NCI-H2196 treated with DMSO at 0.1 percent for 48 hours (cell line): Measurements from ENCODE around the gene VWA8.
"Not testable (repeated sequence)": the region's sequence is repeated elsewhere in the genome, so short reads cannot be mapped to it uniquely, and the experiment has no call there.

Source experiments
- DNase-seq: peaks from one replicate; lab custom pipeline; 2025; ENCODE audit not compliant: unreplicated experiment; lab: John Stamatoyannopoulos, UW

The VWA8 gene

GRCh38 chr13:41928323-41928722, 32.6 kb downstream of the VWA8 start:
- DNase-seq: no peak

GRCh38 chr13:41925014-41925413, 35.9 kb downstream of the VWA8 start:
- no peak for DNase-seq

GRCh38 chr13:41922894-41923293, 38.0 kb downstream of the VWA8 start:
- not testable (repeated sequence) for DNase-seq

- DNase-seq: no peak
Measured at GRCh38 chr13:41919741-41920487, 41.0 kb downstream of the VWA8 start.

GRCh38 chr13:41919031-41919740, 41.7 kb downstream of the VWA8 start:
- DNase-seq: no peak

- no peak for DNase-seq
Measured at GRCh38 chr13:41917641-41918040, 43.3 kb downstream of the VWA8 start.

- no peak for DNase-seq
Measured at GRCh38 chr13:41916173-41916954, 44.5 kb downstream of the VWA8 start.

- no peak for DNase-seq
Measured at GRCh38 chr13:41915081-41915480, 45.8 kb downstream of the VWA8 start.

GRCh38 chr13:41914552-41914951, 46.4 kb downstream of the VWA8 start:
- DNase-seq: no peak

GRCh38 chr13:41909506-41909905, 51.4 kb downstream of the VWA8 start:
- no peak for DNase-seq

- no peak for DNase-seq
Measured at GRCh38 chr13:41905600-41906254, 55.2 kb downstream of the VWA8 start.

GRCh38 chr13:41900918-41901317, 60.0 kb downstream of the VWA8 start:
- DNase-seq: no peak

GRCh38 chr13:41898411-41898810, 62.5 kb downstream of the VWA8 start:
- DNase-seq: not testable (repeated sequence)

- DNase-seq: no peak
Measured at GRCh38 chr13:41897126-41897525, 63.8 kb downstream of the VWA8 start.

- DNase-seq: no peak
Measured at GRCh38 chr13:41895478-41895877, 65.4 kb downstream of the VWA8 start.

- no peak for DNase-seq
Measured at GRCh38 chr13:41891119-41891518, 69.8 kb downstream of the VWA8 start.

GRCh38 chr13:41883147-41883546, 77.8 kb downstream of the VWA8 start:
- no peak for DNase-seq

- not testable (repeated sequence) for DNase-seq
Measured at GRCh38 chr13:41881890-41882289, 79.0 kb downstream of the VWA8 start.

GRCh38 chr13:41880966-41881365, 79.9 kb downstream of the VWA8 start:
- DNase-seq: no peak

GRCh38 chr13:41864658-41865057, 96.3 kb downstream of the VWA8 start:
- DNase-seq: no peak

- not testable (repeated sequence) for DNase-seq
Measured at GRCh38 chr13:41862659-41863058, 98.2 kb downstream of the VWA8 start.
